Lung (tissue), 12 donors: ENCODE results near the gene HPS1. TPM values are rescaled to one million over a fixed set of nuclear protein-coding genes. Genes with fewer than 3 reads are reported as not detected.

ENCODE experiments used
- ATAC-seq: fragments of 200-7000 bp; cut with Tn5 transposase; one replicate; pipeline ENCODE4 v1.9.1; 2020; ENCODE audit warnings: moderate number of reproducible peaks; ENCODE audit not compliant: insufficient read depth, low FRiP score
- DNase-seq, 3 donors: peaks; one replicate each; pipeline ENCODE4 v3.0.0-alpha.2; 2013 to 2017
- H3K27ac ChIP-seq, 2 donors: one replicate each; pipeline ENCODE4 v1.5.1; 2013; ENCODE audit warnings: mild to moderate bottlenecking in 2 of 2, moderate library complexity in 2 of 2, control low read depth in 1 of 2, inconsistent platforms in 1 of 2, low read depth in 1 of 2, low read length in 1 of 2
- H3K27me3 ChIP-seq, 3 donors: one replicate each; pipeline ENCODE4 v1.5.1; 2013; ENCODE audit warnings: low read length in 2 of 3; ENCODE audit not compliant: control insufficient read depth in 3 of 3, insufficient read depth in 3 of 3
- H3K36me3 ChIP-seq, 4 donors: one replicate each; pipeline ENCODE4 v1.5.1; 2013; ENCODE audit warnings: low read length in 4 of 4, mild to moderate bottlenecking in 1 of 4, moderate library complexity in 1 of 4; ENCODE audit not compliant: control insufficient read depth in 4 of 4, insufficient read depth in 4 of 4
- H3K4me1 ChIP-seq, 5 donors: one replicate each; pipeline ENCODE4 v1.5.1; 2013; ENCODE audit warnings: low read length in 5 of 5, mild to moderate bottlenecking in 2 of 5, moderate library complexity in 1 of 5; ENCODE audit not compliant: control insufficient read depth in 5 of 5, insufficient read depth in 5 of 5
- H3K4me3 ChIP-seq: one replicate; pipeline ENCODE4 v1.5.1; 2013; ENCODE audit warnings: mild to moderate bottlenecking, control low read depth, moderate library complexity
- H3K9ac ChIP-seq, 2 donors: one replicate each; pipeline ENCODE4 v1.5.1; 2013; ENCODE audit warnings: low read length in 2 of 2, control low read depth in 1 of 2; ENCODE audit not compliant: insufficient read depth in 1 of 2
- H3K9me3 ChIP-seq, 4 donors: one replicate each; pipeline ENCODE4 v1.5.1; 2013; ENCODE audit warnings: low read length in 3 of 4, mild to moderate bottlenecking in 1 of 4, moderate library complexity in 1 of 4; ENCODE audit not compliant: control insufficient read depth in 4 of 4, insufficient read depth in 3 of 4
- CTCF ChIP-seq: IDR thresholded peaks from 2 replicates; pipeline ENCODE4 v1.5.1; 2012; ENCODE audit warnings: mild to moderate bottlenecking; ENCODE audit errors: control extremely low read depth, extremely low read depth
- WGBS, 2 donors: extraction: QIAGEN DNeasy Blood & Tissue Kit; methylation state at CpG; one replicate each; pipeline ENCODE4 v1.1.7; 2013; 5-methylcytosine and 5-hydroxymethylcytosine counted together
- polyA plus RNA-seq, 2 donors: library from polyadenylated mRNA; stranded (reverse); fragments of 200-250 nt; gene quantifications; one replicate each; pipeline ENCODE4 v1.2.1, GENCODE V29; 2013
- total RNA-seq, 2 donors: library from RNA; depleted of rRNA in 1 of 2; stranded (reverse); fragments of >200 nt in 1 of 2; gene quantifications; one replicate each; pipeline ENCODE4 v1.2.1, GENCODE V29; 2014 to 2021
- donor health status: control.
- donor health status: control.
- donor health status: Bipolar disorder and iron deficiency.
- donor health status: healthy.
- donor health status: DM: yes; HTN: yes; CAD: no.

Gene HPS1
- total and polyA plus RNA-seq, 4 donors, result 32.3 to 89.5 (median 58.4) TPM

- 92% methylated on average over 9 of the region's 9 CpGs for WGBS, 2 donors
- H3K36me3 ChIP-seq, result peaks cover 4 to 64% (median 9%) of the 10 kb centered on the region in 4 donors
Observed at GRCh38 chr10:98420786-98421185, 25.9 kb downstream of the HPS1 start.

GRCh38 chr10:98419469-98420261 is 27.1 kb downstream of the HPS1 start:
- H3K9ac ChIP-seq, result no peak overlapping the region
- peaks cover 0 to 23% (median 6%) of the 10 kb centered on the region in 5 donors for H3K4me1 ChIP-seq
- H3K4me3 ChIP-seq, result no peak overlapping the region
- no peaks in the 10 kb centered on the region for H3K27me3 ChIP-seq
- no peaks in the 10 kb centered on the region for H3K9me3 ChIP-seq
- ATAC-seq (no peak), DNase-seq (peak in 1 of 3 donors; percentile 13)
- H3K36me3 ChIP-seq, result peaks cover 4 to 58% (median 9%) of the 10 kb centered on the region in 4 donors
- WGBS, 2 donors, result 91 to 95% methylated on average over 17 of the region's 17 CpGs
- no peak overlapping the region for H3K27ac ChIP-seq
- TF ChIP-seq CTCF, result no peak

More at GRCh38 chr10:98420786-98421185, 25.9 kb downstream of the HPS1 start:
- TF ChIP-seq CTCF, result no peak
- Histone ChIP-seq H3K9ac (no peak overlapping the region), H3K4me1 (peaks cover 0 to 23% (median 0%) of the 10 kb centered on the region in 5 donors), H3K4me3 (no peak overlapping the region), H3K9me3 (no peaks in the 10 kb centered on the region), H3K27ac (no peak overlapping the region), H3K27me3 (no peaks in the 10 kb centered on the region)
- no peak for ATAC-seq
- no peak for DNase-seq

- peak; percentile 40 to 61 (median 43) for DNase-seq
- Histone ChIP-seq H3K27ac (no peak overlapping the region), H3K9me3 (no peaks in the 10 kb centered on the region), H3K36me3 (peaks cover 4 to 57% (median 9%) of the 10 kb centered on the region in 4 donors), H3K4me3 (no peak overlapping the region), H3K27me3 (no peaks in the 10 kb centered on the region), H3K9ac (no peak overlapping the region), H3K4me1 (peaks cover 4 to 23% (median 11%) of the 10 kb centered on the region in 5 donors)
- 84 to 89% methylated on average over 18 of the region's 18 CpGs for WGBS, 2 donors
- TF ChIP-seq CTCF, result no peak
- ATAC-seq, result no peak
Observed at GRCh38 chr10:98418665-98419468, 27.9 kb downstream of the HPS1 start.
